GM23338 (cell line): ENCODE measurements around the gene ANTKMT. TPM values are rescaled to one million over a fixed set of nuclear protein-coding genes. Genes with fewer than 3 reads are reported as not detected.

Experiments
- ATAC-seq: fragments of 200-7000 bp; cut with Tn5 transposase; 3 replicates; pipeline ENCODE4 v1.9.1; 2020
- DNase-seq: peaks from one replicate; pipeline ENCODE4 v3.0.0-alpha.2; 2015; ENCODE audit warnings: low spot score
- H2AFZ ChIP-seq: fragments of 200-600 bp; sonication (generic); 2 replicates; pipeline ENCODE4 v1.8.0; 2016; ENCODE audit warnings: antibody characterized with exemption, mild to moderate bottlenecking, moderate library complexity
- H3F3A ChIP-seq: fragments of 200-600 bp; sonication (generic); replicated peaks from 2 replicates; pipeline ENCODE4 v1.8.0; 2017; ENCODE audit warnings: antibody characterized with exemption, mixed run types, low read depth
- H3K27ac ChIP-seq: fragments of 200-600 bp; sonication (generic); 2 replicates; pipeline ENCODE4 v1.6.1; 2016; ENCODE audit warnings: low read depth
- H3K27me3 ChIP-seq: fragments of 200-600 bp; sonication (generic); 2 replicates; pipeline ENCODE4 v1.8.0; 2016; ENCODE audit warnings: mild to moderate bottlenecking, mixed run types, moderate library complexity; ENCODE audit not compliant: insufficient read depth
- H3K36me3 ChIP-seq: fragments of 200-600 bp; sonication (generic); 2 replicates; pipeline ENCODE4 v1.8.0; 2016; ENCODE audit warnings: mild to moderate bottlenecking; ENCODE audit not compliant: insufficient read depth
- H3K4me1 ChIP-seq: fragments of 200-600 bp; sonication (generic); 2 replicates; pipeline ENCODE4 v1.8.0; 2016; ENCODE audit warnings: mild to moderate bottlenecking, moderate library complexity; ENCODE audit not compliant: insufficient read depth
- H3K4me2 ChIP-seq: fragments of 200-600 bp; sonication (generic); 2 replicates; pipeline ENCODE4 v1.7.1; 2017; ENCODE audit warnings: mixed run types
- H3K4me3 ChIP-seq: fragments of 200-600 bp; sonication (generic); 2 replicates; pipeline ENCODE4 v1.6.1; 2016; ENCODE audit warnings: mixed run types
- H3K79me2 ChIP-seq: fragments of 200-600 bp; sonication (generic); replicated peaks from 2 replicates; pipeline ENCODE4 v1.8.0; 2017; ENCODE audit warnings: mild to moderate bottlenecking; ENCODE audit not compliant: insufficient read depth
- H3K9me2 ChIP-seq: fragments of 200-600 bp; sonication (generic); 2 replicates; pipeline ENCODE4 v1.8.0; 2017; ENCODE audit not compliant: insufficient read depth
- H4K20me1 ChIP-seq: fragments of 200-600 bp; sonication (generic); replicated peaks from 2 replicates; pipeline ENCODE4 v1.8.0; 2017; ENCODE audit warnings: mild to moderate bottlenecking; ENCODE audit not compliant: insufficient read depth
- H3K27ac Mint-ChIP-seq: 2 replicates; pipeline ENCODE4 v1.8.0; 2020; ENCODE audit warnings: inconsistent platforms, mild to moderate bottlenecking, moderate library complexity, mixed read lengths
- H3K27me3 Mint-ChIP-seq: 3 replicates; pipeline ENCODE4 v1.8.0; 2022; ENCODE audit warnings: low read depth, mild to moderate bottlenecking, moderate library complexity, mixed read lengths, inconsistent platforms; ENCODE audit not compliant: insufficient read depth, poor library complexity
- H3K36me3 Mint-ChIP-seq: 3 replicates; pipeline ENCODE4 v1.8.0; 2021; ENCODE audit warnings: low read depth, mild to moderate bottlenecking, inconsistent platforms, moderate library complexity, mixed read lengths
- H3K4me1 Mint-ChIP-seq: 3 replicates; pipeline ENCODE4 v1.8.0; 2020; ENCODE audit warnings: mild to moderate bottlenecking, inconsistent platforms, mixed read lengths
- H3K4me3 Mint-ChIP-seq: 3 replicates; pipeline ENCODE4 v1.8.0; 2021; ENCODE audit warnings: moderate library complexity, mild to moderate bottlenecking, inconsistent platforms, mixed read lengths
- H3K9me3 Mint-ChIP-seq: 3 replicates; pipeline ENCODE4 v1.8.0; 2020; ENCODE audit warnings: moderate library complexity, mild to moderate bottlenecking, inconsistent platforms, mixed read lengths
- ETS1 ChIP-seq: IDR thresholded peaks from 2 replicates; pipeline ENCODE4 v1.6.1; 2016; ENCODE audit warnings: antibody characterized with exemption
- EZH2 ChIP-seq: fragments of 200-600 bp; sonication (generic); IDR thresholded peaks from one replicate; pipeline ENCODE4 v1.8.0; 2017; ENCODE audit warnings: antibody characterized with exemption, mild to moderate bottlenecking, low read depth; ENCODE audit not compliant: unreplicated experiment
- EZH2phosphoT487 ChIP-seq: fragments of 200-600 bp; sonication (generic); IDR thresholded peaks from one replicate; pipeline ENCODE4 v1.8.1; 2018; ENCODE audit warnings: antibody characterized with exemption; ENCODE audit not compliant: unreplicated experiment
- JUNB ChIP-seq: IDR thresholded peaks from one replicate; pipeline ENCODE4 v1.6.1; 2016; ENCODE audit warnings: antibody characterized with exemption; ENCODE audit not compliant: unreplicated experiment
- NANOG ChIP-seq: IDR thresholded peaks from 2 replicates; pipeline ENCODE4 v1.6.1; 2016; ENCODE audit warnings: antibody characterized with exemption, borderline replicate concordance
- POLR2AphosphoS5 ChIP-seq: IDR thresholded peaks from 2 replicates; pipeline ENCODE4 v1.6.1; 2016; ENCODE audit warnings: antibody characterized with exemption, low read depth
- STAT1 ChIP-seq: IDR thresholded peaks from one replicate; pipeline ENCODE4 v1.6.1; 2016; ENCODE audit warnings: antibody characterized with exemption; ENCODE audit not compliant: unreplicated experiment
- ZNF114 ChIP-seq: fragments of 250-450 bp; sonication (Bioruptor Pico); IDR thresholded peaks from 2 replicates; pipeline ENCODE4 v1.5.0; 2020; ENCODE audit warnings: mild to moderate bottlenecking, moderate library complexity
- ZNF331 ChIP-seq: fragments of 250-450 bp; sonication (Bioruptor Pico); IDR thresholded peaks from 2 replicates; pipeline ENCODE4 v1.5.0; 2020; ENCODE audit warnings: low read depth, mild to moderate bottlenecking, moderate library complexity
- polyA plus RNA-seq: library from polyadenylated mRNA; unstranded; fragments of >200 nt; fragmentation: Nextera tagmentation; extraction: Ambion mirVana; gene quantifications from 2 replicates; pipeline ENCODE4 v1.2.1, GENCODE V29; 2016
- total RNA-seq: library from RNA; depleted of rRNA; stranded (reverse); fragments of >200 nt; shearing (Covaris generic); gene quantifications from 2 replicates; pipeline ENCODE4 v1.2.3, GENCODE V29; 2014
- TF ChIP-seq, protein P1 (sequence below), 2 experiments: fragments of 200-600 bp in 1 of 2; sonication (generic) in 1 of 2; conservative IDR thresholded peaks; 2 replicates each; pipeline versions ENCODE4 v1.5.1 to v1.6.1; 2016 to 2017; ENCODE audit warnings: antibody characterized with exemption in 2 of 2, low read depth in 2 of 2, mild to moderate bottlenecking in 2 of 2, moderate library complexity in 1 of 2
- TF ChIP-seq, protein P2 (sequence below): IDR thresholded peaks from one replicate; pipeline ENCODE4 v1.6.1; 2018; ENCODE audit warnings: antibody characterized with exemption; ENCODE audit not compliant: unreplicated experiment

Gene ANTKMT
- total and polyA plus RNA-seq, 2 experiments from 2014 or later: 23.8 to 37.2 TPM

GRCh38 chr16:707062-707538, 13.8 kb upstream of the ANTKMT start (continued):
- TF ChIP-seq ZNF331 (CRISPR knock-in tag): no peak
- no peak for TF ChIP-seq JUNB
- no peak for TF ChIP-seq ETS1
- no peak for TF ChIP-seq EZH2
- TF ChIP-seq NANOG: no peak
- TF ChIP-seq ZNF114 (CRISPR knock-in tag): no peak
- no peak for TF ChIP-seq STAT1

DNA sequence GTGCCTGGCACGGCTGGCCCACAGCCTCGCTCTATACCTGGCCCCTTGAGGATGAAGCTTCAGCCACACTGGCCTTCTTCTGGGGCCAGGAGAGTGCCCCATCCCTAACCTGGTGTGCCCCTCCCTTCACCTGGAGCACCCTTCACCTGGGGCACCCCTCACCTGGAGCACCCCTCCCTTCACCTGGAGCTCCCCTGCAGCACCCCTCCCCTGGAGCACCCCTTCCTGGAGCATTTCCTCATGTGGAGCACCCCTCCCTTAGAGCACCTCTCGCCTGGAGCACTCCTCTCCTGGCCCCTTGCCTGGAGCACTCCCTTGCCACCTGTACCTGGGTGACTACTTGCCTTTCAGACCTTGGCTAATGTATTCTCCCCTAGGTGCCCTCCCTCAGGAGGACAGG, 12.9 kb upstream of the ANTKMT start:
- no peaks in the 10 kb centered on the region for H4K20me1 ChIP-seq
- peaks cover 59% of the 10 kb centered on the region for H3K27me3 Mint-ChIP-seq
- no peak overlapping the region for H3K4me2 ChIP-seq
- no peak overlapping the region for H2AFZ ChIP-seq
- no peaks in the 10 kb centered on the region for H3K36me3 Mint-ChIP-seq
- no peak overlapping the region for H3K27ac ChIP-seq
- TF ChIP-seq EZH2phosphoT487: no peak
- H3K36me3 ChIP-seq: no peaks in the 10 kb centered on the region
- ATAC-seq (no peak), DNase-seq (no peak)
- H3K4me1 Mint-ChIP-seq: no peaks in the 10 kb centered on the region; the same call in 2 of the 3 replicates
- H3K4me3 Mint-ChIP-seq: no peak overlapping the region
- H3F3A ChIP-seq: 0 out of 2 replicates have a peak, but pooled peaks cover 6% of the 10 kb centered on the region
- no peaks in the 10 kb centered on the region for H3K4me1 ChIP-seq
- peaks cover 71% of the 10 kb centered on the region for H3K27me3 ChIP-seq
- no peak overlapping the region for H3K4me3 ChIP-seq
- H3K27ac Mint-ChIP-seq: no peak overlapping the region
- peaks cover 4% of the 10 kb centered on the region; the same call in 1 of the 3 replicates for H3K9me3 Mint-ChIP-seq
- no peaks in the 10 kb centered on the region for H3K79me2 ChIP-seq
- no peaks in the 10 kb centered on the region for H3K9me2 ChIP-seq

DNA sequence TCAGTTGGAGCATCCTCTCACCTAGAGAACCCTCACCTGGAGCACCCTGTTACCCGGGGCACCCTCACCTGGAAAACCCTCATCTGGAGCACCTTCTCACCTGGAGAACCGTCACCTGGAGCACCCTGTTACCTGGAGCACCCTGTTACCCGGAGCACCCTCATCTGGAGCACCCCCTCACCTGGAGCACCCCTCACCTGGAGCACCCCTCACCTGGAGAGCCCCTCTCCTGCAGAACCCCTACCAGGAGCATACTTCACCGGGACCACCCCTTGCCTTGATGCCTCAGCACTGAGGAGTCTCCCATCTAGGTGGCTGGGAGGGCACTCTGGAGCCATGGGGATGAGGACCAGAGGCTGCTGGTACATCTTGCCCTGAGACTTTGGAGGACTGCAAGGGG, 12.0 kb upstream of the ANTKMT start:
- Histone ChIP-seq H3F3A (0 out of 2 replicates have a peak, but pooled peaks cover 6% of the 10 kb centered on the region), H3K4me3 (no peak overlapping the region), H3K79me2 (no peaks in the 10 kb centered on the region), H3K36me3 (no peaks in the 10 kb centered on the region), H3K4me2 (no peak overlapping the region), H2AFZ (no peak overlapping the region), H3K27ac (no peak overlapping the region), H4K20me1 (no peaks in the 10 kb centered on the region), H3K27me3 (peaks cover 70% of the 10 kb centered on the region), H3K9me2 (no peaks in the 10 kb centered on the region), H3K4me1 (no peaks in the 10 kb centered on the region)
- Mint-ChIP-seq H3K27ac (no peak overlapping the region), H3K9me3 (peaks cover 4% of the 10 kb centered on the region; the same call in 1 of the 3 replicates), H3K27me3 (peaks cover 59% of the 10 kb centered on the region), H3K36me3 (no peaks in the 10 kb centered on the region), H3K4me3 (no peak overlapping the region), H3K4me1 (no peaks in the 10 kb centered on the region; the same call in 2 of the 3 replicates)
- ATAC-seq: no peak
- DNase-seq: no peak
- TF ChIP-seq POLR2AphosphoS5 (no peak), EZH2phosphoT487 (no peak), STAT1 (no peak), EZH2 (no peak)
- TF ChIP-seq, protein P1, sequence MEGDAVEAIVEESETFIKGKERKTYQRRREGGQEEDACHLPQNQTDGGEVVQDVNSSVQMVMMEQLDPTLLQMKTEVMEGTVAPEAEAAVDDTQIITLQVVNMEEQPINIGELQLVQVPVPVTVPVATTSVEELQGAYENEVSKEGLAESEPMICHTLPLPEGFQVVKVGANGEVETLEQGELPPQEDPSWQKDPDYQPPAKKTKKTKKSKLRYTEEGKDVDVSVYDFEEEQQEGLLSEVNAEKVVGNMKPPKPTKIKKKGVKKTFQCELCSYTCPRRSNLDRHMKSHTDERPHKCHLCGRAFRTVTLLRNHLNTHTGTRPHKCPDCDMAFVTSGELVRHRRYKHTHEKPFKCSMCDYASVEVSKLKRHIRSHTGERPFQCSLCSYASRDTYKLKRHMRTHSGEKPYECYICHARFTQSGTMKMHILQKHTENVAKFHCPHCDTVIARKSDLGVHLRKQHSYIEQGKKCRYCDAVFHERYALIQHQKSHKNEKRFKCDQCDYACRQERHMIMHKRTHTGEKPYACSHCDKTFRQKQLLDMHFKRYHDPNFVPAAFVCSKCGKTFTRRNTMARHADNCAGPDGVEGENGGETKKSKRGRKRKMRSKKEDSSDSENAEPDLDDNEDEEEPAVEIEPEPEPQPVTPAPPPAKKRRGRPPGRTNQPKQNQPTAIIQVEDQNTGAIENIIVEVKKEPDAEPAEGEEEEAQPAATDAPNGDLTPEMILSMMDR (conservative IDR thresholded peaks at IDR 0.05; ENCODE audit: low read depth in 2 of 2): no peak
- TF ChIP-seq, protein P2, sequence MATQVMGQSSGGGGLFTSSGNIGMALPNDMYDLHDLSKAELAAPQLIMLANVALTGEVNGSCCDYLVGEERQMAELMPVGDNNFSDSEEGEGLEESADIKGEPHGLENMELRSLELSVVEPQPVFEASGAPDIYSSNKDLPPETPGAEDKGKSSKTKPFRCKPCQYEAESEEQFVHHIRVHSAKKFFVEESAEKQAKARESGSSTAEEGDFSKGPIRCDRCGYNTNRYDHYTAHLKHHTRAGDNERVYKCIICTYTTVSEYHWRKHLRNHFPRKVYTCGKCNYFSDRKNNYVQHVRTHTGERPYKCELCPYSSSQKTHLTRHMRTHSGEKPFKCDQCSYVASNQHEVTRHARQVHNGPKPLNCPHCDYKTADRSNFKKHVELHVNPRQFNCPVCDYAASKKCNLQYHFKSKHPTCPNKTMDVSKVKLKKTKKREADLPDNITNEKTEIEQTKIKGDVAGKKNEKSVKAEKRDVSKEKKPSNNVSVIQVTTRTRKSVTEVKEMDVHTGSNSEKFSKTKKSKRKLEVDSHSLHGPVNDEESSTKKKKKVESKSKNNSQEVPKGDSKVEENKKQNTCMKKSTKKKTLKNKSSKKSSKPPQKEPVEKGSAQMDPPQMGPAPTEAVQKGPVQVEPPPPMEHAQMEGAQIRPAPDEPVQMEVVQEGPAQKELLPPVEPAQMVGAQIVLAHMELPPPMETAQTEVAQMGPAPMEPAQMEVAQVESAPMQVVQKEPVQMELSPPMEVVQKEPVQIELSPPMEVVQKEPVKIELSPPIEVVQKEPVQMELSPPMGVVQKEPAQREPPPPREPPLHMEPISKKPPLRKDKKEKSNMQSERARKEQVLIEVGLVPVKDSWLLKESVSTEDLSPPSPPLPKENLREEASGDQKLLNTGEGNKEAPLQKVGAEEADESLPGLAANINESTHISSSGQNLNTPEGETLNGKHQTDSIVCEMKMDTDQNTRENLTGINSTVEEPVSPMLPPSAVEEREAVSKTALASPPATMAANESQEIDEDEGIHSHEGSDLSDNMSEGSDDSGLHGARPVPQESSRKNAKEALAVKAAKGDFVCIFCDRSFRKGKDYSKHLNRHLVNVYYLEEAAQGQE: no peak
